Cerebellar cortex (tissue), 1 donor: Measurements from ENCODE around the gene EPG5.
A peak's percentile ranks its signal among the peaks of the same experiment; 100 is the strongest.
"Not testable (repeated sequence)": the region's sequence is repeated elsewhere in the genome, so short reads cannot be mapped to it uniquely, and the experiment has no call there.

ENCODE experiments used
- DNase-seq: peaks from one replicate; pipeline ENCODE4 v3.0.0-alpha.2; 2015; ENCODE audit warnings: low spot score

EPG5 gene

DNA sequence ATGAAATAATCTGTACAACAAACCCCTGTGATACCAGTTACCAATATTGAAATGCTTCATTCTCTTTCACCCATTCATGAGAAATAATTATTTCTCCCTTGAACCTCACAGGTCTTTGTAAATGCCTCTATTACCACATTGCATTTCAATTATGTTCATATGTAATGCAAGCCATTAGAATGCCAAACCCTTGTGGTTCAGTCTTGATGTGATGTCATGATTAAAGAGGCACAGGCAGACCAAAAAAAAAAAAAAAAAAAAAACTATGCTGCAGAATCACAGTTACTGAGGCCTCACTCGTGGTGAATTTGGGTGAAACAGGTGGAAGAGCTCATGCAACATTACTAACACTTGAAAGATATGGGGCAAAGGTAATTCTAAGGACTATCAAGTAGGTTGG lies 9.4 kb upstream of the EPG5 start:
- no peak for DNase-seq

DNA sequence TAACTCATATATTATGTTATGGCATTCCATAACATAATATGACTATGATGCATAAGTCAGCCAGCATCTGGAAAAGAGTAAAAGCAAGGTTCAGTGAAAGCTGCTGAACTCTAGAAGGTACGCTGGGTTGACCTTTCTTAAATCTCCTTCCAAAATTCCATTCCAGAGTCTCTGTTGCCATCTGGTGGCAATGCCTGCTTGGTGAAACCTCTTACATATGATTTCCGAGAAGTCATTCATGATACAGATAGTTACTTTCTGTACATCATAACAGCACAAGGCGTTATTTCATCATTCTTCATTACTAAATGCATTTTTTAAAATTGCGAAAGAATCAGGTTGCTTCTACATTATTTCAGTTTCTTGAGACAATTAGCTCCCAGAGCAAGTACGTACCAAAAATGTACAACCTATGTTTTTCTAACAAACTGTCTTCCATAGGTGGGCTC lies 7.0 kb upstream of the EPG5 start:
- peak; percentile 78 for DNase-seq

DNA sequence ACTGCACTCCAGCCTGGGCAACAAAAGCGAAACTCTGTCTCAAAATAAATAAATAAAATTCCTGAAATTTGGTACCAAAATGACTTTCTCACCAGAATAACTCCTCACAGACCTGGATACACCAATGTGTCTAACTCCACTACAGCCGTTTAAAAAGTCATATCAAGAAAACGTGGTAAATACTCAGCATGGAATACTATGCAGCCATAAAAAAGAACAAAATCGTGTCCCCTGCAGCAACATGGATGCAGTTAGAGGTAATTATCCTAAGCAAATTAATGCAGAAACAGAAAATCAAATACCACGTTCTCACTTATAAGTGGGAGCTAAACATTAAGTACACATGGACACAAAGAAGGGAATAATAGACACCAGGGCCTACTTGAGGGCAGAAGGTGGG lies 2.2 kb downstream of the EPG5 start:
- DNase-seq: not testable (repeated sequence)

DNA sequence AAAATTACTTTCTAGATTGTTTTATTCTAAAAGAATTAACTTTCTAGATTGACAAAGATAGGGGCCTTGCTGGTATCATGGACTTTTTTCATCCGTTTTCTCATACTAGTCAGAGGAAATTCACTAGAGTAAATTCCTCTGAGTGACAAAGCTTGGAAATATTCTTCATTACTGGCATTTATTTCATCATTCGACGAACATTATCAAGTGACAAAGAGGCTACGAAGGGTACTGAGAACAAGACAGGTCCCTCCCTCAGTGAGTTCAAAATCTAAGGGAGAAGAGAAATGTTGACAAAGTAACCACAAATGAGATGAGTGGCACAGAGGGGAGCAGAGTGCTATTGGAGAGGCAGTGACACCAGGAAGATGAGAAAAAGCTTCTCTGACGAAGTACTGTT lies 4.3 kb downstream of the EPG5 start:
- DNase-seq: no peak

DNA sequence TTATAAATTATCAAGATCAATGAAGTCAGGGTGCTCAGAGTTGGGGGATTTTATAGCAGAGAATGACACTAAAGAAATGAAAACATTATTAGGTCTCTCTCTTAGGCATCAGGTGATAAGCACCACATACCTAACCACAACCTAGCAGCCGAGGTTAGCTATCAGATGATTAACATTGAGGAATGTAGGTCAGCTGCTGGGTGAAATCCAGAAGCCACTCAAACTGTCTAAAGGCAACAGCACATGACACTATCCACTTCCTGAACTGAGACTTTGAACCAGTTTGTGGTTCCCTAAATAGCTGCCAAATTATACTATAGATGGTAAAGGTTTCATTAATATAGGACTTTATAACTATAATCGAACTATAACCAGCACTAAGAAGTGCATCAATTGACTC lies 4.7 kb downstream of the EPG5 start:
- DNase-seq: no peak

DNA sequence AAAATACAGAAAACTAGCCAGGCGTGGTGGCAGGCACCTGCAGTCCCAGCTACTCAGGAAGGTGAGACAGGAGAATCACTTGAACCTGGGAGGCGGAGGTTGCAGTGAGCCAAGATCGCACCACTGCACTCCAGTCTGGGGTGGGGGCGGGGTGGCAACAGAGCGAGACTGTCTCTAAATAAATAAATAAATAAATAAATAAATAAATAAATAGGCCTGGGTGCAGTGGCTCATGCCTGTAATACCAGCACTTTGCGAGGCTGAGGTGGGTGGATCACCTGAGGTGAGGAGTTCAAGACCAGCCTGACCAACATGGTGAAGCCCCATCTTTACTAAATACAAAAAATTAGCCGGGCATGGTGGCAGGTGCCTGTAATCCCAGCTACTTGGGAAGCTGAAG lies 7.6 kb downstream of the EPG5 start:
- not testable (repeated sequence) for DNase-seq

DNA sequence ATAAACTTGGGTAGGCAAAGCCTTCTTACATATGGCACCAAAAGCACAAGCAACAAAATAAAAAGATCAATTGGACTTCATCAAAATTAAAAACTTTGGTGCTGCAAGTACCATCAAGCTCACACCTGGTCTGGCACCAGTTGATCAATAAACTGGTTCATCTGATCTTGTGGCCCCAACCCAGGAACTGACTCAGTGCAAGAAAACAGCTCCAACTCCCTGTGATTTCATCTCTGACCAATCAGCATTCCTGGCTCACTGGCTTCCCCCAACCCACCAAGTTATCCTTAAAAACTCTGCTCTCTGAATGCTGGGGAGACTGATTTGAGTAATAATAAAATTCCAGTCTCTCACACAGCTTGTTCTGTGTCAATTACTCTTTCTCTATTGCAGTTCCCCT lies 8.4 kb downstream of the EPG5 start:
- no peak for DNase-seq

DNA sequence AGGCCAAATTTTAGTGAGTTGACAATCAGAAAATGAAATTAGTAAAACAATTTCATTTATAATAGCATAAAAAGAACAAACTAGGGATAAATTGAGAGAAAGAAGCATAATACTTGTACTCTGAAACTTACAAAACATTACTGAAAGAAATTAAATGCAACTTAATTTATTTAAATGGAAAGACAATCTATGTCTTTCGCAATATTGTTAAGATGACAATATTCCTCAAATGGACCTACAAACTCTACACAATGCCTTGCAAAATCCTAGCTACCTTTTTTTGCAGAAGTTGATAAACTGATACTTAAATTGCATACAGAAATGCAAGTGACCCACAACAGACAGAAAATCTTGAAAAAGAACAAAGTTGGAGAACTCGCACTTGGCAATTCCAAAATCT lies 9.1 kb downstream of the EPG5 start:
- no peak for DNase-seq

DNA sequence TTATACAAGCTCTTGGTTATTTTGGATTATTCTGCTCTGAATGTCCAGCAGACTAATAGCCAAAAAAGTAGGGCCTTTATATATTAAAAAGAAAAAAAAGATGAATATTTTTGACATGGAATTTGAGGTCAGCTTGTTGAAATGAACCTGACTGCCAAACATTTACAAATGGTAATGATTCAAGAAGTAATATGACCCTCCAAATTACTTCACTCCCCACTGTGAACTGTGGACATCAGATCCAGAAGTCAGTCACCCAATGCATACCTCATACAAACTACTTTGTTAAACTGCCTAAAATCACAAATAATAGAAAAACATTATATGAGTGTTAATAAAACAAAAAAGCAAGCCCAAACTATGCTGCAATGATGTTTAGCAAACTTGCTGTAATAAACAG lies 10.0 kb downstream of the EPG5 start:
- DNase-seq: no peak

DNA sequence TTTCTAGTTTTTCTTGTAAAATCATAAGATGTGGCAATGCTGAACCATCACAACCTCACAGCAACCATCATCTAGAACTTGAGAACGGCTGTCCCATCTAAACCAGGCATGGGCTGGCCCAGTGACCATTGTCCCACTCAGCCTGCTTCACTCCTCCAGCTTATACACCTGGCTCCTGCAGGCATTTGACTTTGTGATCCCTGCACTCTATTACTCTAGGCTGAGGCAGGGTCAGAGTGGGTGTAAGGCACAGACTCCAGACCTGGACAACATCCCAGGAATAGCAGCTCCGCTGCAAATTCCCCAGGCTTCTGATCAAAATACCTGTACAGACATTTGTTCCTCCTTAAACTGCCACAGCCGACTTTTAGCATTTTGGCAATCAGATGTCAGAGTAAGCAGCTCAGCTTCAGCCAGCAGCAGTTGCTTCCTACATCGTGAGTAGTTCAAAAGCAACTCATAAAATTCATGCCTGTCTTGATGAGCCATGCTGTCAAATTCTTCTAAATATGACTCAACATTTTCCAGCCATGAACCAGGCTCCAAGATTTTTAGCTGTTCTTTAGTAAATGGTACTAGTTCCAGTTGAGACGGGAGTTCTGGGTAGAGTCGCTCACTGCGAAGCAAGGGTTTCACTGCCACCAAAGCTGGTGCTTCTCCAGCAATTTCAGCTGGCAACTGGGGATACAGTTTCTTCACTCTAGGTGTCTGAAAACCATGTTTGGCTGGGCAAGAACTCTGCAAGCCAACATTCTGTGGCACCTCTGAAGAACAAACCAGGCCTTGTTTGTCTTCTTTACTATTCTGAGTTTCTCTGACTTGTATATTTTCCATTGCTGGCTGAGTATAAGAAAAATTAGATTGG lies 12.8 kb downstream of the EPG5 start:
- DNase-seq: no peak

DNA sequence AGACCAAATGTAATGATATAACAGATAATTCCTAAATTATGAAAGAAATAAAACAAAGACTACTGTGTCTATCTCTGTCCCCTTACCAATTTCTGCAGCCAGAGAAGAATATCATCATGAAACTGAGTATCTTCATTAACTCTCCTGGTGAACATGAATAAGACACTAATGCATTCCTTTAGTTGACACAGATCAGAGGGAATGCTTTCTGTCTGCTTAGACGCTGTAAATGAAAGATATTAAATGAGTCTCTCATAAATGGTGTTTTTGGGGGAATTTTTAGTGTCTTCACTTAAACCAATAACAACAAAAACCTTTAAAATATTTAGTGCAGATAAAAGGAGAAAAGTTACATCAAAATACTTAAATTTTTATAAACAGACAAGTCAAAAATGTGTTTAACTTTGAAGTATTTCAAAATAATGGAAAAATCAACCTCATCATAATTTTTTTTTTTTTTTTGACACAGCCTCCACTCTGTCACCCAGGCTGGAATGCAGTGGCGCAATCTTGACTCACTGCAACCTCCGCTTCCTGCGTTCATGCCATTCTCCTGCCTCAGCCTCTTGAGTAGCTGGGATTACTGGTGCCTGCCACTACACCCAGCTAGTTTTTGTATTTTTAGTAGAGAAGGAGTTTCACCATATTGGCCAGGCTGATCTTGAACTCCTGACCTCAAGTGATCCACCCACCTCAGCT lies 16.0 kb downstream of the EPG5 start:
- DNase-seq: no peak

DNA sequence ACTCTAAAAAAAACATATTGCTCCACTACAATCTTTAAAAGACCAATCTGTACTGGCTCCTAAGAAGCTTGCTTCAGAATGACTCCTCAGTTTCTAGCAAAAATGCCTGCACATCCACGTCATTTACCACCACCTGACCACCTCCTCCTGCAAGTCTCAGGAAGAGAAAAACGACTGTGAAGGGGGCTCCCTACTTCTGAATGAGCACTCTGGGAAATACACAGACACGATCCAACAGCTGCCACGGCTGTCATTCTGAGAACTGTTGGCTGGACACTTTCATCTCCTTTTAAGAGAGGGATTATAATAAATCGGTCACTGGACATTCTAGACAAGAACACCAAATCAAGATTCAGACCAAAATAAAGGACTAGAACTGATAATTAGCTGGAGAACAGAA lies 21.5 kb downstream of the EPG5 start:
- no peak for DNase-seq

DNA sequence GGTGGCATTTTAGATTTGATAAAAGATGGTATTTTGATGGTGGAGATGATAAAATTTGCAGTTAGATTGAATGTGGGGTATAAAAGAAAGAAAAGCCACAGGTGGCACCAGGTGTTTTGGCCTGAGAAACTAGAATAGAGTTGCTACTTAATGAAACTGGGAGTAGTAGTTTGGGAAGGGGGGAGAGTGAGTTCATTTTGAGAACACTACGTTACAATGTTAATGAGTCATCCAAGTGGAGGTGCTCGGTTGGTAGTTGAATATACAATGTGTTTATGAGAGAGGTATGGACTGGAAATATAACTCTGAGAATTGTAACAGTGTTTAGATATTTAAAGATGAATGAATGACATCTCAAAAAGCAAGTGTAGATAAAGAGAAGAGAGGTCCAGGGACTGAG lies 26.4 kb downstream of the EPG5 start:
- DNase-seq: no peak

DNA sequence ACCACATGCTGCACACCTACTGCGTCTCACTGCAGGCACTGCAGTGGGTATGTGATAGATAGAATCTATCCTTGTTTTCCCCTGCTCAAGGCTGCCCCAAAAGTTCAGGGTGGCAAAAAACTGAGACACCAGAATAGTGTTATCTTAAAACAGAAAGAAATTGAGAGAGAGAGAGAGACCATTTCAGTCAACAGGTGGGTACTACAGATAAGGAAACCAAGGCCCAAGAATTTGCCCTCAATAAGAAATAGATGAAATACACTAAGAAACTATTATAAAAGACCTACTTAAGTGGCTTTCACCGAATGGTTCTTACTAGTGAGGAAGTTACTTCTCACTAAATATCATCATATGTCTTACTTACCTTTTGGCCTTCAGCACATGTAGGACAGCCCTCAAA lies 27.9 kb downstream of the EPG5 start:
- no peak for DNase-seq

DNA sequence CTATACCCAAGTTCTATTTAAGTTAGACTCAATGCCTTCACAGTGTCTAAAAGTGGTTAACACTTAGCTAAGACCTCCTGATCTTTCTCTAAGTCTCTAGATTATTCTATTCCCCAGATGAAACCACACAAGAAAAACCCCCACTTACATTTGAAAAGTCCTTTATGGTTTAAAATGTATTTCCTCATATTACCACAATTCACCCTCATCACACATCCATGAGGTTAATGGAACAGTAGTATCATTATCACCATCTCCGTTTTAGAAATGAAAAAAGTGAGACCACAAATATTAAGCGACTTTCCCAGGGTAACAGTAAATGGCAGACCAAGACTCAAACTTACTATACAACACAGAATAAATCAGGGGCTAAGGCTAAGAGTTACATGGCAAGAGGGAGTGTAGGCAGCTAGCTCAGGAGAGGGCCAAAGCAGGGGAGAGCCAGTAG lies 28.6 kb downstream of the EPG5 start:
- DNase-seq: no peak

DNA sequence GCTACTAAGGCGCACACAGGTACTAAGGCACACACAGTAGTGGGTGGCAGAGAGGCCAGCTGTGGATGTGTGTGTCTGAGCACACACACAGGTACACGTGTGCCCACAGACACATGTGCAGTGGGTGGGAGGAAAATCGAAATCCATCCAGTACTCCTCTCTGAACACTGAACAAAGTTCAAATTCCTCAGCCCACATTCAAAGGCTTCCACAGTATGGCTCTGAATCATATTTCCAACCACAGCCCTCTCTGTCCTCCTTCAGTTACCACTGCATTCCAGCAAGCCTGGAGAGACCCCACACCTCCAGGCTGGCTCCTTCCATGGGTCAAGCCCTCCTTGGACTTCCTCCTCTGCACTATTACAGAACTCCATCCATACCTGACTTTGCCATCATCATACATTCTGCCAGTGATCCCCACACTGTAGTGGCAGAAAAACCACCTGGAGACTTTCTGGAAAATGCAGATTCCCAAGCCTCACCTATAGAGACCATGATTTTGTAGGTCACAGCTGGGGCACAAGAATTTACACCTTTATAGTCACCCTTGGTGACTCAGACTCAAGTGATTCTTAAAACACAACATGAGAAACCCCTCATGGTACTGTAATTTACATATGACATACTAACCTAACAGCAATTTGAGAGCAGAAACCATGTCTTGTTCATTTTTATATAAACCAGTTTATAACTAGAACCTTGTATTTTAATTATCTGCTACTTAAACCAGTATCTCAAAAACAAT lies 31.4 kb downstream of the EPG5 start:
- DNase-seq: no peak

DNA sequence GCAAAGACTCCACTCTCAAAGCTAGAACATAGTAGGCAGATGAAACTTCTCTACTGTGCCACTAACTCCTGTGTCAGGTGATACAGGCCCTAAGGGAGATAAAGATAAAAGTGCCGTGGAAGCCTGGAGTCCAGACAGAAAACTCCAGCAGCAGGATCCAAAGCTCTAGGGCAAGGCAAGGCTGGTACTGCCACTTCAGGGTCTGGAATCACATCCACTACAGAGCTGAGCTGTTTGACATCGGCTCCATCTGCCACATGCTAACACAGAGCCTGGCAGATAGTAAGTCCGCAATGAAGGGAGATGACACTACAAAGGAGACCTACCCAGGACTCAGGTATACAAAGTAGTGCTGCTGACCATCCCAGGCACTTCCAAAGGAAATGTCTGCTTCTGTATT lies 34.4 kb downstream of the EPG5 start:
- DNase-seq: peak; percentile 22

DNA sequence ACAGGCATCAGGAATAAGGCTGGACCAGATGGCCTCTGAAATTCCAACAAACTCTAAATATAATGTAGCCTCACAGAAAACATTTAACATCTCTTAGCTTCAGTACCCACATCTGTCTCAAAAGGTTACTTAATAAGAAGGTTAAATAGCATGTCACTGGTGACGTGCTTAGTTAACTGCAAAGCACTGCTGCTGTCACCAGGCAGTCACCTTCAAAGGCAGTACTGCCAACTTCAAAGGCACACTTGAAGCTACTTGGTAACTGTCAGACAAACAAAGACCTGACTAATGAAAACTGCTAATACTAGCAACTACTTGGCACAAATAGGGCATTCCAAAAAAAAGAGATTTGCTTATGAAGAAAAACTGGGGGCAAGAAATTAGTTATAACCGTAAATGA lies 36.2 kb downstream of the EPG5 start:
- no peak for DNase-seq

DNA sequence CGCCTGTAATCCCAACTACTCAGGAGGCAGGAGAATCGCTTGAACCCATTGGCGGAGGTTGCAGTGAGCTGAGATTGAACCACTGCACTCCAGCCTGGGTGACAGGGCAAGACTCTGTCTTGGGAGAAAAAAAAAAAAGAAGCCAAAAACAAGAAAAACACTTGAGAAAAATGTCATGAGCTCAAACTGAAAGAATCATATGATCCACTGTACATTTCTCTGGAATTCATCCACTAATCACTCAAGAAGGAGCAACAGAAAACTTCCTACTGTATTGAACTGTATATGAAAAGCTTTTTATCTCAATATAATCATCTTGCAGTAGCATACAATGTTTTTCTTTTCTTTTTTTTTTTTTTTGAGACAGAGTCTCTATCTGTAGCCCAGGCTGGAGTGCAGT lies 40.4 kb downstream of the EPG5 start:
- DNase-seq: no peak

DNA sequence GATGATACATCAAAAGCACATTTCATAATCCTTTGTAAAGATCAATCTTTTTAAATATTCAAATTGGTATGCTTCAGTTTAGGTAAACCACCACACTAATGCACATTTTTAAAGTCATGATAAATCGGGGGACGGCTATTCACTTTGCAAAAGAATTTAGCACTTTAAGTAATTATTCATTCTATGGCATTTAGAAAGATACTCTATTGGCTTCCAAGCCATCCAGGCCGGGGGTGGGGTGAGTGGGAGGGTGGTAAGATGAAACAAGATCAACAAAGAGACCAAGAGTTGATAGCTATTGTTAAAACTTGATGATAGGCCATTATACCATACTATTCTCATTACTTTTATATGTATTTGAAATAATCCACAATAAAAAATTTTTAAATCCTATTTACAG lies 41.0 kb downstream of the EPG5 start:
- DNase-seq: no peak

DNA sequence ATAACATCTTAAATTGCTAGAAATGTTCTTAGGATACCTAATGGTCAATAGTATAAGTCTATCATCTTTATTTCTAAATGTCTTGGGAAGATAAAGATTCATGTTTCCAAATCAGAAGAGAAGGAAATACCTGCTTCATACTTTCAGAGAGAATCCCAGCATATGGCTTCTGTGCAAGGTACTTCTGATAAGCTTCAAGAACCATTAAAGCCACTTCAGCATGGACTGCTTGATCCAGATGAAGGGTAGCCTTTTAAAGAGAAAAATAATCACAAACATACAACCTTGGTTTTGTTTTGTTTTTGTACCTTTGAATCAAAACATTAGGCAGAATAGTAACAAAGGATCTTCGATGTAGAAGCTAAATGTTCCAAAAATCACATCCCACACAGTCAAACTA lies 44.0 kb downstream of the EPG5 start:
- no peak for DNase-seq

DNA sequence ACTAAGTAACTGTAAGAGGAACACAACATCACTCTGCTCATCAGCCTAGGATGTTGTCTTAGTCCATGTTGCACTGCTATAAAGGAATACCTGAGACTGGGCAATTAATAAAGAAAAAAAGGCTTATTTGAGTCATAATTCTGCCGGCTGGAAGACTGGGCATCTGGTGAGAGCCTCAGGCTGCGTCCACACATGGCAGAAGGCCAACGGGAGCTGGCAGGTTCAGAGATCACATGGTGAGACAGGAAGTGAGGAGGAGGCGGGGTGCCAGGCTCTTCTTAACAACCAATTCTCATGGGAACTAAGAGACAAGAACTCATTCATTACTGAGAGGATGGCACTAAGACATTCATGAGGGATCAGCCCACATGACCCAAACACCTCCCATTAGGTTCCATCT lies 46.8 kb downstream of the EPG5 start:
- peak; percentile 57 for DNase-seq

DNA sequence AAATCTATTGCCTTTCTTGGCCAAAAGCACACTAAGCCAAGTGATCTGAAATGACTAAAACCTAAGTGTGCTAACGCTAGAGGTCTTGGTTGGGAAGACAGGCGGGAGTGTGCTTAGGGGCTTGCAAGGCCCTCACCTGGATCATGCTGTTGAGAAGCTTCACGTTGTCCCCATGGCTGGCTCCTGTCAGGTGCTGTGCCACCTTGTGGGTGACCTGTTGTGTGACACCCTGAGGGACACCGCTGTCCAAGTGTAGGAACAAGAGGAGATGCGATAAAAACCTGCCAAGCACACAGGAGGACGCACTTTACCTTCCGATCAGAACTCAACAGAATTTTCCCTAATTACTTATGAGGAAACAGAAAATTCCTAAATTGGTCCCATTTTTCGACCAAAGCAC lies 50.8 kb downstream of the EPG5 start:
- DNase-seq: no peak
